ENCODE data around the gene MLXIP. TPM values are rescaled to one million over a fixed set of nuclear protein-coding genes. Genes with fewer than 3 reads are reported as not detected.

The MLXIP gene
- total and polyA plus RNA-seq, 2 of the 13 experiments (the other 11 are each of a cell fraction or from before 2014, with no cell fraction given), result 5.3 to 6.7 TPM

- TF ChIP-seq ZNF776 (CRISPR knock-in tag; IDR thresholded peaks at IDR 0.05) (peak; percentile 54), NFKBIZ (CRISPR knock-in tag; IDR thresholded peaks at IDR 0.05) (0 out of 2 replicates have a peak, but pooled peaks have one; percentile 59), ZNF230 (CRISPR knock-in tag; IDR thresholded peaks at IDR 0.05) (peak; percentile 82; the same call in 1 of the 2 replicates), KDM4B (CRISPR knock-in tag; IDR thresholded peaks at IDR 0.05) (no peak), ZNF605 (CRISPR knock-in tag; IDR thresholded peaks at IDR 0.05) (peak; percentile 77), ZNF607 (CRISPR knock-in tag; IDR thresholded peaks at IDR 0.05; ENCODE audit: borderline replicate concordance) (peak; percentile 73; the same call in 1 of the 2 replicates), ZBTB14 (CRISPR knock-in tag; IDR thresholded peaks at IDR 0.05) (no peak), SAP130 (CRISPR knock-in tag; IDR thresholded peaks at IDR 0.05; ENCODE audit: low read depth) (peak; percentile 36), NRL (CRISPR knock-in tag; IDR thresholded peaks at IDR 0.05; ENCODE audit: borderline replicate concordance) (peak; percentile 90), ZNF276 (CRISPR knock-in tag; IDR thresholded peaks at IDR 0.05; ENCODE audit: low read depth) (peak; percentile 51; the same call in 1 of the 2 replicates), ZNF383 (CRISPR knock-in tag; IDR thresholded peaks at IDR 0.05; ENCODE audit: borderline replicate concordance) (no peak), HNF1B (CRISPR knock-in tag; IDR thresholded peaks at IDR 0.05) (peak; percentile 16; the same call in 1 of the 2 replicates), NR0B2 (CRISPR knock-in tag; IDR thresholded peaks at IDR 0.05) (peak; percentile 97), ZBTB34 (CRISPR knock-in tag; IDR thresholded peaks at IDR 0.05) (no peak), NCOA5 (CRISPR knock-in tag; IDR thresholded peaks at IDR 0.05) (no peak), DZIP1 (CRISPR knock-in tag; IDR thresholded peaks at IDR 0.05) (peak; percentile 79; the same call in 1 of the 2 replicates), ZNF513 (CRISPR knock-in tag; conservative IDR thresholded peaks at IDR 0.05) (no peak), DRAP1 (CRISPR knock-in tag; IDR thresholded peaks at IDR 0.05) (no peak; the same call in 1 of the 2 replicates)
Measured at GRCh38 chr12:122079033-122079531, 526 bp downstream of the MLXIP start (continued).
